Muscle of back (tissue), 13 donors: ENCODE measurements around the gene CBX2. TPM values are rescaled to one million over a fixed set of nuclear protein-coding genes. Genes with fewer than 3 reads are reported as not detected.

Experiments used
- DNase-seq, 3 donors: peaks; one replicate each; pipeline versions ENCODE4 v3.0.0 to v3.0.0-alpha.2; 2013
- long read RNA-seq, 9 donors: transcript quantifications; one replicate each; lab custom pipeline, GENCODE V29; 2026
- polyA plus RNA-seq, 10 donors: library from polyadenylated mRNA; unstranded; fragments of 120-200 nt; gene quantifications; one replicate each; pipeline ENCODE4 v1.2.1, GENCODE V29; 2013; ENCODE audit not compliant: insufficient read length in 10 of 10

Gene CBX2
- polyA plus RNA-seq, result 10 to 100 TPM in 3 of 10 donors, 1 to 10 TPM in 7; 7.6 to 15.9 (median 9.1) TPM
- long read RNA-seq, donor 1, full-length matches to known transcripts, result 4 of 4 reads
- long read RNA-seq, donor 1, partial matches to known transcripts, result 0 of 4 reads
- long read RNA-seq, donor 1, other reads (novel, unspliced or antisense), result 0 of 4 reads
- long read RNA-seq, donor 2, full-length matches to known transcripts, result 4 of 4 reads
- long read RNA-seq, donor 2, partial matches to known transcripts, result 0 of 4 reads
- long read RNA-seq, donor 2, other reads (novel, unspliced or antisense), result 0 of 4 reads
- long read RNA-seq, donor 3, result 0 reads
- long read RNA-seq, donor 4, full-length matches to known transcripts, result 1 of 1 reads
- long read RNA-seq, donor 4, partial matches to known transcripts, result 0 of 1 reads
- long read RNA-seq, donor 4, other reads (novel, unspliced or antisense), result 0 of 1 reads
- long read RNA-seq, donor 5, full-length matches to known transcripts, result 7 of 7 reads
- long read RNA-seq, donor 5, partial matches to known transcripts, result 0 of 7 reads
- long read RNA-seq, donor 5, other reads (novel, unspliced or antisense), result 0 of 7 reads
- long read RNA-seq, donor 6, full-length matches to known transcripts, result 3 of 3 reads
- long read RNA-seq, donor 6, partial matches to known transcripts, result 0 of 3 reads
- long read RNA-seq, donor 6, other reads (novel, unspliced or antisense), result 0 of 3 reads
- long read RNA-seq, donor 7, full-length matches to known transcripts, result 2 of 2 reads
- long read RNA-seq, donor 7, partial matches to known transcripts, result 0 of 2 reads
- long read RNA-seq, donor 7, other reads (novel, unspliced or antisense), result 0 of 2 reads
- long read RNA-seq, donor 8, full-length matches to known transcripts, result 7 of 7 reads
- long read RNA-seq, donor 8, partial matches to known transcripts, result 0 of 7 reads
- long read RNA-seq, donor 8, other reads (novel, unspliced or antisense), result 0 of 7 reads
- long read RNA-seq, donor 9, full-length matches to known transcripts, result 1 of 1 reads
- long read RNA-seq, donor 9, partial matches to known transcripts, result 0 of 1 reads
- long read RNA-seq, donor 9, other reads (novel, unspliced or antisense), result 0 of 1 reads

DNA sequence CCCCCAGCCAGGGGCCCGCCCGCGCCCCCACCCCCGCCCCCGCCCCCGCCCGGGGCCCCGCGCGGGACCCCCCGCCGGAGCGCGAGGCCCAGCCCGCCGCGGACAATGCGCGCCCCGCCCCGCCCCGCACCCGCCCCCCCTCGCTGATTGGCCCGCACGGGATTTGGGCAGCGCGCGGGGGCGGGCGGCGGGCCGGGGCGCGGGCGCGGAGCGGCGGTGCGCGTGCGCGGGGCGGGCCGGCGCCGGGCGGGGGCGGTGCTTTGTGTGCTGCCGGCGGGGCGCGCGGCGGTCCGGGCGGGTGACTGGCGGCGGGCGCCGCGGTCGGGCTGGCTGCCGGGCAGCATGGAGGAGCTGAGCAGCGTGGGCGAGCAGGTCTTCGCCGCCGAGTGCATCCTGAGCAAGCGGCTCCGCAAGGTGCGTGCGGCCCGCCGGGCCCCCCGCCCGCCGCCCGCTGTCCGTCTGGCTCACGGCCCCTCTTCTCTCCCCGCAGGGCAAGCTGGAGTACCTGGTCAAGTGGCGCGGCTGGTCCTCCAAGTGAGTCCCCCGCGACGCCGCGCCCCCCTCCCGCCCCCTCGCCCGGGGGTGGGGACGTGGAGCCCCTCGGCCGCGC lies at the start of gene CBX2:
CBX2 (plus strand) TSS at position 255 of the 610 bp plus-strand sequence; CDS start at position 343, 88 bp downstream.
- DNase-seq, result peak; percentile 76 to 87 (median 76)

DNA sequence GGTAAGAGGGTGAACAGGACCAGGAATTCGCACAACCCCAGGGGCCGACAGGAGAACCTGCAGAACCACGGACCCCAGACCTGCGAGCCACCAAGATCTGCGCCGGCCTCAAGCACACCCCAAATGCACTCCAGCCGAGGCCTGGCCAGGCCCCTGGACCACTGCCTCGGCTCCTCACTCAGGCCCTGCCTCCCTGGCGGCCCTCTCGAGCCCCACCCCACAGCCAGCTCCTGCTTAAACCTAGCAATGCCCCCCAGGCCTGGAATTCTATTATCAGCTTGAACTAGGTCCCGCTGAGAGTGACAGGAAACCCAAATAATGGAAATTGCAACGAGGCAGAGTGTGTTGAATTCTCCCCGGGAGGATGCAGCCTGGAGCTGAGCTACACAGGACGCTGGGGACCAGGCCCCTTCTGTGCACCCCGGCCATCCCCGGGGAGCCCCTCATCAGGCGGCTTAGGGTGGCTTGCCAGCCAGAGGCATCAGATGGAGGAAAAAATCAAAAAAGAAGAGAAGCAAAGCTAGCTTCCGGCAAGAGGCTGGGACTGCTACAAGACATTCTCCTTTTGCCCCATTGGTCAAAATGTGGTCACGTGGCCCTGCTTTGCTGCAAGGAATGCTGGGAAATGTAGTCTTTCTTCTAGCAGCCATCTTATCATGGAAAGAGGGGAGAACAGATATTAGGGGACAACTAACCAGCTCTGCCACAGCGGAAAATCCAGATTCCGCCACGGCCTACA lies 49.6 kb upstream of the CBX2 start:
- peak; percentile 90 to 96 (median 91) for DNase-seq

- no peak for DNase-seq
Measured at GRCh38 chr17:79728908-79729471, 49.0 kb upstream of the CBX2 start.

- no peak for DNase-seq
Measured at GRCh38 chr17:79729761-79730160, 48.2 kb upstream of the CBX2 start.

GRCh38 chr17:79730437-79730768 lies 47.5 kb upstream of the CBX2 start:
- DNase-seq, result no peak

DNA sequence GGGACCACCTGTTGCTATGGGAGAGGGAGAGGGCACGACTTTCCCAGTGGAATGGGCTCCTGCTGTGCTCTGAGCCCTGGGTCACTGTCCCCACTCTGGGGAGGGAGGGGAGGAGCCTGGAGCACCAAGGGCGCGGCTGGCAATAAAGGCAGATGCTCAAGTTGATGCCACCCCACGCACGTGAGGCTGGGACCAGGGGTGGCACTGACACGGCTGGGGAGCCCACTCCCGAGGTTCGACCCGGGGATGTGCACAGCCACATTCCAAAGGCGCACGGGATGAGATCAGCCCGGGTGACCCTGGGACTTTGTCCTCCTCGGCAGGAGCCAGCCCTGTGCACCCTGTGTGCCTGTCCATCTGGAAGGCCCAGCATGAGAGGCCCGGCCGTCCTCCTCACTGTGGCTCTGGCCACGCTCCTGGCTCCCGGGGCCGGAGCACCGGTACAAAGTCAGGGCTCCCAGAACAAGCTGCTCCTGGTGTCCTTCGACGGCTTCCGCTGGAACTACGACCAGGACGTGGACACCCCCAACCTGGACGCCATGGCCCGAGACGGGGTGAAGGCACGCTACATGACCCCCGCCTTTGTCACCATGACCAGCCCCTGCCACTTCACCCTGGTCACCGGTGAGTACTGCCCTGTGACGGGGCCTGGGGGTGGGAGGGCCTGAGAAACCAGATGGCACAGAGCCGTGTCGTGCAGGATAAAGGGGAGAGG lies 47.0 kb upstream of the CBX2 start, which contains the start of gene ENPP7:
ENPP7 (plus strand) TSS at position 175 of the 715 bp plus-strand sequence; CDS start at position 372, 197 bp downstream.
- DNase-seq, result no peak

GRCh38 chr17:79732254-79732653 lies 45.7 kb upstream of the CBX2 start:
- DNase-seq, result no peak

DNA sequence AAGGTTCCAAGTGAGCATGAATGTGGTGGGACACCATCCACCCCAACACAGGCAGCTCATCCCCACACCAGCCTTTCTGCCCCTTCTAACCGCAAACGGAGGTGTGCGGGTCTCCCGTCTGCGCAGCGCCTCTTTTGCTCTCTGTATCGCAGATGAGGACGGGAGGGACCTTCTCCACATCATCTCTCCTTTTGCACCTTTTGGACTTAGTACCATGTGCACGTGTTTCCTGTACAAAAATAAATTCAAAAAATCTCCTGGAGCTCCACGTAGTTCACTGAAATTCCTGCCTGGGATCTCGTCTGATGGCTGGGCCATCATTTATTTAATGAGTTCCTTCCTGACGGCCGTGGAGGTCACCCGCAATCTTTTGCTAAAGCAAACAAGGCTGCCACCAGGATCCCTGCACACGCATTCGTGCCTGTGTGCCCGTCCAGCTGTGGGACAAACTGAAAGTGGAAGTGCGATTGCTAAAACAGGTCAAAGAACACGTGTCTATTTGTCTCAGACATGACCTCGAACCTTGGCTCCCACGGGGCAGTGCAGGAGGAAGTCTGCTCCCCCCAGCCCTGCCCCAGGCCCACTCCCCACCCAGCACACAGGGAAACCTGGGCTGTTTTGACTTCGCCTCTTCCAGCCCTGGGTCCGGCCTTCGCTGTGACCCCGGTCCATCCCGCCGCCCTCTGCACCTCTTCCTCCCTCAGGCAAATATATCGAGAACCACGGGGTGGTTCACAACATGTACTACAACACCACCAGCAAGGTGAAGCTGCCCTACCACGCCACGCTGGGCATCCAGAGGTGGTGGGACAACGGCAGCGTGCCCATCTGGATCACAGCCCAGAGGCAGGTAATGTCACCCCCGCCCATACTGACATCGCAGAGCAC lies 44.9 kb upstream of the CBX2 start:
- peak in 2 of 3 donors; percentile 22 to 43 for DNase-seq

- no peak for DNase-seq
Measured at GRCh38 chr17:79733692-79734070, 44.3 kb upstream of the CBX2 start.

- DNase-seq, result no peak
Measured at GRCh38 chr17:79735096-79735495, 42.9 kb upstream of the CBX2 start.

DNA sequence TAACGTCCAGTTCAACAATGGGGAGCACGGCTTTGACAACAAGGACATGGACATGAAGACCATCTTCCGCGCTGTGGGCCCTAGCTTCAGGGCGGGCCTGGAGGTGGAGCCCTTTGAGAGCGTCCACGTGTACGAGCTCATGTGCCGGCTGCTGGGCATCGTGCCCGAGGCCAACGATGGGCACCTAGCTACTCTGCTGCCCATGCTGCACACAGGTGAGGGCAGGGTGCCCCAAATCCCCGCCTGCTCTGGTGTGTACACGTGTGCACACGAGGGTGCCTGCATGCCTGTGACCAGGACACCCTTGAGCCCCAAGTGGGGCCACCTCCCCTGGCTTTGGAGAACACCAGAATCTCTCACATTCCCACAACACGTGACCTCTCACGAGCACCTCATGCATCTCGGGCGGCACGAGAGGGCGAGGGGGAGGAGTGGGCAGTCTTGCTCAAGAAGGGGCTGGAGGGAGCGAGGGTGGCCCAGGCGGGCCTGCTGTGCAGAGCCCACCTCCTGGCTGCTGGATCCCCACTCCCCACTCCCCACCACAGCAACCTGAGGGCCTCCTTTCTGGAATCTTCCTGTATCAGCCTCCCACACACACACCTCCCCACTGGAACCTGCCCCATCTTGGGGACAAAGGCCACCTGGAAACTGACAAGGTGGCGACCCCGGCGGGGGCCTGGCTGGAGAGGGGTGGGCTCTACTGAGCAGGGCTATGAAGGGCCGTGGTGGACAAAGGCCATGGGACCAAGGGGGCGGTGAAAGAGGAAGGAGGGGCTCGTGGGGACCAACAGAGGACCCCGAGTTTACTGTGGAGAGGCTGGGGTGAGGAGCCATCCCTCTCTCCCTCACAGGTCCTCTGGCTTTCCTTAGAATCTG lies 40.7 kb upstream of the CBX2 start:
- DNase-seq, result no peak

GRCh38 chr17:79737922-79738578 lies 39.9 kb upstream of the CBX2 start:
- DNase-seq, result no peak

- DNase-seq, result no peak
Measured at GRCh38 chr17:79738643-79739042, 39.3 kb upstream of the CBX2 start.

- no peak for DNase-seq
Measured at GRCh38 chr17:79739148-79740062, 38.5 kb upstream of the CBX2 start.

DNA sequence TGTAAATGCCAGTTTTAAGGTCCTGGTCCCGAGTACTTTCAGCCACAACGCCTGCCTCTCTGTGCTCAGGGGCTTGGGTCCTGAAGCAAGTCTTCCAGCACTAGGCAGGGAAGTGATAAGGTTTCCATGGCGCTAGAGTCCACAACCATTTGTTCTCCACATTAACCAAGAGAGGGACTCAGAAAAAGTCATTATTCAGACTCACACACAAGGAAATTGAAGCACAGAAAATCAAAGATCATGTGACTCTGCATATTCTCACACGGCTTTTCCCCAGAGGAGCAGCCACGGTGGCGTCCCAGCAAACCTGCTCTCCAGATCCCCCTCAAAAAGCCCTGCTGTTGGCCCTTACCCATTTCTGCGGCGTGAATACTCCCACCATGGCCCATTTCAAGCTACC lies 37.5 kb upstream of the CBX2 start:
- no peak for DNase-seq

DNA sequence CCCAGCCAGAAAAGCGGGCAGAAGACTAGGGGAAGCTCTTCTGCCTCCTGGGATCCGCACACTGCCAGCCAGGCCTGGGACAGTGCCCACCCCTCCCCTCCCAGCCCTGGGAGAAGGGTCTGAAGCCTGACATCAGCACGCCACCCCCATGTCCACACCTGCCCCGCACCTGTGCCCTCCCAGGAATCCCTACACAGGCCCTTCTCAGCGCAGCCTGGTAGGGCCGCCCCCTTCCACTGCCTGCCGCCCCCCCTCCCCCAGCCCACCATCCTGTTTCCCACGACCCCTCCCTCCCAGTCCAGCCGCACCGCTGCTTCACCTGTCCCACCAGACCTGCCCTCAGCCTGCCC lies 36.6 kb upstream of the CBX2 start:
- no peak for DNase-seq
